ES-I3 (cell line): ENCODE data around the gene LCE2C.
"Not testable (repeated sequence)": the region's sequence is repeated elsewhere in the genome, so short reads cannot be mapped to it uniquely, and the experiment has no call there.

Experiments used
- H3K36me3 ChIP-seq: 2 replicates; pipeline ENCODE4 v1.6.1; 2013; ENCODE audit warnings: mild to moderate bottlenecking, low read length, control low read depth, moderate library complexity; ENCODE audit not compliant: insufficient read depth
- H3K4me1 ChIP-seq: 2 replicates; pipeline ENCODE4 v1.6.1; 2013; ENCODE audit warnings: mild to moderate bottlenecking, control low read depth, low read length; ENCODE audit not compliant: insufficient read depth
- H3K9ac ChIP-seq: 2 replicates; pipeline ENCODE4 v1.6.1; 2013; ENCODE audit warnings: low read depth, mild to moderate bottlenecking, low read length, moderate library complexity
- H3K9me3 ChIP-seq: 2 replicates; pipeline ENCODE4 v1.6.1; 2013; ENCODE audit warnings: mild to moderate bottlenecking, low read length, moderate library complexity; ENCODE audit not compliant: control insufficient read depth, insufficient read depth

The LCE2C gene

GRCh38 chr1:152681616-152682015 lies 6.5 kb downstream of the LCE2C start:
- H3K4me1 ChIP-seq, result no peaks in the 10 kb centered on the region
- H3K36me3 ChIP-seq, result no peaks in the 10 kb centered on the region
- H3K9ac ChIP-seq, result no peak overlapping the region
- no peaks in the 10 kb centered on the region for H3K9me3 ChIP-seq

GRCh38 chr1:152683846-152684245 lies 8.8 kb downstream of the LCE2C start:
- Histone ChIP-seq H3K9ac (no peak overlapping the region), H3K9me3 (no peaks in the 10 kb centered on the region), H3K36me3 (no peaks in the 10 kb centered on the region), H3K4me1 (no peaks in the 10 kb centered on the region)

DNA sequence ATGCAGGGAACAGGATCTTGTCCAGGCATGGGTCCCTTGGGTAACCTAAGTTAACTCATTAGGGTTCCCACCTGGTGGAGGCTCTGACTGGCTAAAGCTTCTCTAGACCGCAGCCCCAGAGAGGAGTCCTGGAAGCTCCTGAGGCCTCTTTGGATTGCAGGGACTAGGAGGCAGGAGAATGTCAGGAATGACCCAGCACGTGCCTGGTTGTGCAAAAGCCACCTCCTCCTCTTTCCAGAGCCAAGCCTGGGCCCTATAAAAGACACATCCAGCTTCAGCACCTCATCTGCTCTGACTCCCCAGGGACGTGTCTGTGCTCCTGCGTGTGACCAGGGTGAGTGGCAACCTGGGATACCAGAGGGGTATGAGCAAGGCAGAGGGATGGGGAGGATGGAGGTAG lies 10.7 kb downstream of the LCE2C start, which contains the start of gene LCE2B:
Gene LCE2B, plus strand, starts transcription at position 301 of the 400 bp plus-strand sequence. CDS start 721 bp downstream, outside the sequence.
- H3K9me3 ChIP-seq, H3K36me3 ChIP-seq, H3K4me1 ChIP-seq, H3K9ac ChIP-seq: not testable (repeated sequence)

DNA sequence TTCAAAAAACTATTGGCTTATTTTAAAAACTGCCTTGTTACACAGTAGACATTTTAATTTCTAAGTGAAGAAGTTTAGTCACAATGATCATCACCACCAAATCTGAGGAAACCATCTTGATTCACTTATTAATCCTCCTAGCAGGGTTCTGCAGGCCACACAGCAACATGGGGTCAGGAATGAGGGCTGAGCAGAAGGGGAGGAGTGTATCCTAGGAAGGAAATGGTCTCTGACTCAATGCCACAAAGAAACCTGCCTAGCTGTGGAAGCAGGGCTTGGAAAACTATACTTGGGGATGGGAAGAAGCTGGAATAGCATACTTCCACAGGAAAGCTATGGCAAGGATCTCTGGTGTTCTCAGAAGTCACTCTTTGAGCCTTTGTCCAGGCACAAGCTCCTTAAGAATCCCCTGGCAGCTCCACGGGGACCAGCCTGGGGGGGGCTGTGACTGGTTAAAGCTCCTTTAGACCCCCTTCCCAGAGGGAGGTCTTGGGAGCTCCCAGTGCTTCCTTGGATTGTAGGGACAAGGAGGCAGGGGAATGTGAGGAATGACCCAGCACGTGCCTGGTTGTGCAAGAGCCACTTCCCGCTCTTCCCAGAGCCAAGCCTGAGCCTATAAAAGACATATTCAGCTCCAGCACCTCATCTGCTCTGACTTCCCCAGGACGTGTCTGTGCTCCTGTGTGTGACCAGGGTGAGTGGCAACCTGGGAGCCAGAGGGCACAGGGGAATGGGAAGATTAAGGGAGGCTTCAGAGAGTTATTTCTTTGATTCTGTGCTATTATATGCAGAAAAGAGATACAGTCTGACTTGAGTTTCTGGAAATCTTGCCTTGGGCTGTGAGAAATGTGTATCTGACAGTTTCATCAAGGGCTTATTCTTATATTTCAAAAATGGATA lies 22.9 kb downstream of the LCE2C start, which contains the start of gene LCE2A:
Gene LCE2A, plus strand, starts transcription at position 645 of the 900 bp plus-strand sequence. CDS start 557 bp downstream, outside the sequence.
- Histone ChIP-seq H3K4me1 (no peaks in the 10 kb centered on the region), H3K36me3 (no peaks in the 10 kb centered on the region), H3K9me3 (no peaks in the 10 kb centered on the region), H3K9ac (no peak within 1 kb of the TSS)

GRCh38 chr1:152699746-152700145 lies 24.7 kb downstream of the LCE2C start:
- Histone ChIP-seq H3K4me1 (no peaks in the 10 kb centered on the region), H3K9me3 (peaks cover 3% of the 10 kb centered on the region; the same call in 1 of the 2 replicates), H3K9ac (no peak overlapping the region), H3K36me3 (no peaks in the 10 kb centered on the region)

GRCh38 chr1:152707860-152708259 lies 32.8 kb downstream of the LCE2C start, which contains the start of gene LCE4A:
Gene LCE4A, plus strand, starts transcription at chr1:152708160. Its CDS starts 916 bp downstream, at chr1:152709076.
- Histone ChIP-seq H3K4me1 (no peaks in the 10 kb centered on the region), H3K9ac (no peak within 1 kb of the TSS), H3K9me3 (peaks cover 3% of the 10 kb centered on the region; the same call in 1 of the 2 replicates), H3K36me3 (no peaks in the 10 kb centered on the region)

DNA sequence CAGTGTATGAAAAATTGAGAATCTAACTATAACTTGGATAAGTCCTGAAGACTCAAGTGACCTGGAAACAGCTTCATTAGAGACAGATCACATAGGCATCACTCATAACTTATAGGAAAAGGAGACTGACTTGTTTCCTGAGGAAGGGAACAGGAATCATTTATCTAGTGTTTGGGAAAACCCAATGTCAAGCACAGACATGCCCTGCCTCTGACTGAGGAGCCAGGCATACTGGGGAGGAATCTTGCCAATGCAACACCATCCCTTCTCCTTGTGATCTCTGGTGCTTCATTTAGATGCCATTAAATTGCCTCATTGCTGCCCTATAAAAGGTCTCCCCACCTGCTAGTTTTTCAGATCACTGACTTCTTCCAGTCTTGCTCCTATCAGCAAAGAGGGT lies 43.2 kb downstream of the LCE2C start:
- H3K4me1 ChIP-seq, result no peaks in the 10 kb centered on the region
- no peaks in the 10 kb centered on the region for H3K9me3 ChIP-seq
- H3K9ac ChIP-seq, result no peak overlapping the region
- H3K36me3 ChIP-seq, result no peaks in the 10 kb centered on the region

DNA sequence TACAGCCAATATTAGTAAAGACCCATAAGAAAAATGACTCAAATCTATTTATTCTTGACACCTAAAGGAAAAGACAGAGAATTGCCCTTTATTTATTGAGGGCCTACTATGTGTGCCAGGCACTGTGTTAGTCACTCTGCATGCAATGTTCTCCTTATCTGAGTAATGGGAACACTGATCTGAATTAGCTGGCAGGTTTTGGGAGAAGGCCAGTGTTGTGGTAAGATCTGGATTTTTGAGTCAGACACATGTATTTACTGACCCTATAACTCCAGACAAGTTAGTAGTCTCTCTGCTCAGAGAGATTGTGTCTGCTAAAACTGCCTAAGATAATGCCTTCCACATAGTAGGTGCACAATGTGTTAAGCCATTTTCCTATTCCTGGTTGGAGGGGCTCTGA lies 50.2 kb downstream of the LCE2C start:
- Histone ChIP-seq H3K9ac (no peak overlapping the region), H3K9me3 (no peaks in the 10 kb centered on the region), H3K36me3 (no peaks in the 10 kb centered on the region), H3K4me1 (no peaks in the 10 kb centered on the region)
